Keratinocyte (primary cell): Measurements from ENCODE around the gene PHACTR2. TPM values are rescaled to one million over a fixed set of nuclear protein-coding genes. Genes with fewer than 3 reads are reported as not detected.
"Not testable (repeated sequence)": the region's sequence is repeated elsewhere in the genome, so short reads cannot be mapped to it uniquely, and the experiment has no call there.

Experiments
- DNase-seq: peaks from one replicate; pipeline ENCODE4 v3.0.0-alpha.2; 2011; ENCODE audit warnings: low read depth, missing footprints, low spot score
- FAIRE-seq: peaks from 2 replicates; lab custom pipeline; 2011; peaks lifted over from hg19 to GRCh38; lab: Jason Lieb, UNC
- H2AFZ ChIP-seq: 2 replicates; pipeline ENCODE4 v1.6.0; 2012; ENCODE audit warnings: low read length, control low read depth, inconsistent platforms; ENCODE audit not compliant: control insufficient read depth
- H3K27ac ChIP-seq: 2 replicates; pipeline ENCODE4 v1.5.1; 2011; ENCODE audit warnings: low read length; ENCODE audit not compliant: control insufficient read depth, insufficient read depth
- H3K27me3 ChIP-seq: 3 replicates; pipeline ENCODE4 v1.6.0; 2011; ENCODE audit warnings: low read length; ENCODE audit not compliant: control insufficient read depth, insufficient read depth; ENCODE audit errors: extremely low read depth
- H3K36me3 ChIP-seq, 2 experiments: 2 replicates in 1 of 2; 3 replicates in 1 of 2; pipeline ENCODE4 v1.5.1; 2011; ENCODE audit warnings: low read length in 2 of 2, mild to moderate bottlenecking in 1 of 2; ENCODE audit not compliant: control insufficient read depth in 2 of 2, insufficient read depth in 2 of 2; ENCODE audit errors: extremely low read depth in 1 of 2
- H3K4me1 ChIP-seq: 3 replicates; pipeline ENCODE4 v1.5.1; 2011; ENCODE audit warnings: low read length; ENCODE audit not compliant: control insufficient read depth, insufficient read depth; ENCODE audit errors: extremely low read depth
- H3K4me2 ChIP-seq: 3 replicates; pipeline ENCODE4 v1.6.0; 2011; ENCODE audit warnings: low read depth, low read length; ENCODE audit not compliant: control insufficient read depth, insufficient read depth; ENCODE audit errors: extremely low read depth
- H3K4me3 ChIP-seq, 3 experiments: fragments of 200-600 bp in 1 of 3; sonication (generic) in 1 of 3; 2 replicates in 2 of 3; 3 replicates in 1 of 3; pipeline ENCODE4 v1.5.1; 2011 to 2016; ENCODE audit warnings: low read length in 3 of 3, mild to moderate bottlenecking in 3 of 3, control low read depth in 2 of 3, inconsistent platforms in 1 of 3, low read depth in 1 of 3, mixed read lengths in 1 of 3, mixed run types in 1 of 3, moderate library complexity in 1 of 3; ENCODE audit not compliant: control insufficient read depth in 2 of 3, insufficient read depth in 2 of 3; ENCODE audit errors: extremely low read depth in 1 of 3
- H3K79me2 ChIP-seq: 2 replicates; pipeline ENCODE4 v1.6.0; 2012; ENCODE audit warnings: low read length; ENCODE audit not compliant: control insufficient read depth, insufficient read depth
- H3K9ac ChIP-seq: 3 replicates; pipeline ENCODE4 v1.6.0; 2011; ENCODE audit warnings: low read length; ENCODE audit not compliant: control insufficient read depth, insufficient read depth; ENCODE audit errors: extremely low read depth
- H3K9me1 ChIP-seq: 3 replicates; pipeline ENCODE4 v1.6.0; 2011; ENCODE audit warnings: low read length; ENCODE audit not compliant: control insufficient read depth, insufficient read depth; ENCODE audit errors: extremely low read depth
- H3K9me3 ChIP-seq: 2 replicates; pipeline ENCODE4 v1.5.1; 2012; ENCODE audit warnings: low read depth, low read length; ENCODE audit not compliant: control insufficient read depth
- H4K20me1 ChIP-seq: 3 replicates; pipeline ENCODE4 v1.6.0; 2011; ENCODE audit warnings: low read length; ENCODE audit not compliant: control insufficient read depth, insufficient read depth; ENCODE audit errors: extremely low read depth
- CTCF ChIP-seq, 3 experiments: IDR thresholded peaks in 1 of 3; conservative IDR thresholded peaks in 1 of 3; optimal IDR thresholded peaks in 1 of 3; 2 replicates in 2 of 3; 3 replicates in 1 of 3; pipeline versions ENCODE3 to v1.5.1; 2011; ENCODE audit warnings: low read length in 3 of 3, mild to moderate bottlenecking in 3 of 3, moderate library complexity in 2 of 3, control low read depth in 1 of 3, inconsistent platforms in 1 of 3; ENCODE audit not compliant: insufficient read depth in 2 of 3; ENCODE audit errors: extremely low read depth in 1 of 3
- EZH2 ChIP-seq: IDR thresholded peaks from one replicate; pipeline ENCODE4 v1.6.1; 2012; ENCODE audit warnings: inconsistent platforms, mild to moderate bottlenecking, low read length, moderate library complexity
- dilution Hi-C: fragments of 300-500 bp; cut with MboI; formaldehyde crosslinking; loops from one replicate; pipeline ENCODE4 v1.7.0; 2020; ENCODE audit warnings: low sequenced_read_pairs; ENCODE audit not compliant: extremely low pct_ligation_motif_present
- polyA plus RNA-seq, 5 experiments: library from polyadenylated mRNA; depleted of rRNA in 3 of 5; stranded (reverse) in 3 of 5; stranded (forward) in 1 of 5; unstranded in 1 of 5; fragments of >200 nt; gene quantifications; 1 replicate in 1 of 5; 2 replicates in 3 of 5; 3 replicates in 1 of 5; pipeline versions ENCODE4 v1.2.1 to v1.2.3, GENCODE V29; 2011 to 2012; ENCODE audit warnings: missing spikeins in 2 of 5, low read depth in 1 of 5, low replicate concordance in 1 of 5

Gene PHACTR2
- polyA plus RNA-seq, 1 donor (not counting 4 experiments of a cell fraction or from before 2014, with no cell fraction given) = 9.4 TPM

GRCh38 chr6:143871202-143871730, 193.5 kb downstream of the PHACTR2 start:
- DNase-seq, H3K9ac ChIP-seq, H4K20me1 ChIP-seq, H3K4me1 ChIP-seq, FAIRE-seq, H3K27ac ChIP-seq, H3K4me2 ChIP-seq, H3K4me3 ChIP-seq, dilution Hi-C loops, H3K27me3 ChIP-seq, H2AFZ ChIP-seq, H3K9me3 ChIP-seq, H3K9me1 ChIP-seq, H3K36me3 ChIP-seq, H3K79me2 ChIP-seq: not testable (repeated sequence)

GRCh38 chr6:143872201-143872600, 194.4 kb downstream of the PHACTR2 start:
- no peak for TF ChIP-seq CTCF (optimal IDR thresholded peaks at IDR 0.05 in 1 of 3, IDR thresholded peaks at IDR 0.05 in 1 of 3, conservative IDR thresholded peaks at IDR 0.05 in 1 of 3; ENCODE audit: extremely low read depth in 1 of 3, insufficient read depth in 2 of 3, low read length in 3 of 3)
- no peak for TF ChIP-seq EZH2
- no peaks in the 10 kb centered on the region for H3K4me1 ChIP-seq
- H4K20me1 ChIP-seq = no peaks in the 10 kb centered on the region
- H3K4me2 ChIP-seq = no peak overlapping the region
- no peak overlapping the region for H3K27ac ChIP-seq
- DNase-seq (no peak), FAIRE-seq (no peak)
- H3K9ac ChIP-seq = no peak overlapping the region
- H3K36me3 ChIP-seq = no peaks in the 10 kb centered on the region
- dilution Hi-C loops = no loop called here
- no peak overlapping the region for H3K4me3 ChIP-seq
- H3K9me3 ChIP-seq = no peaks in the 10 kb centered on the region
- H3K27me3 ChIP-seq = no peaks in the 10 kb centered on the region
- no peaks in the 10 kb centered on the region for H3K9me1 ChIP-seq
- H3K79me2 ChIP-seq = no peaks in the 10 kb centered on the region
- no peak overlapping the region for H2AFZ ChIP-seq

GRCh38 chr6:143873600-143873999, 195.8 kb downstream of the PHACTR2 start:
- H3K4me3 ChIP-seq, H3K27ac ChIP-seq, H3K9me1 ChIP-seq, H3K4me2 ChIP-seq, DNase-seq, H3K4me1 ChIP-seq, dilution Hi-C loops, H4K20me1 ChIP-seq, H3K36me3 ChIP-seq, H3K9ac ChIP-seq, FAIRE-seq, H3K79me2 ChIP-seq, H3K9me3 ChIP-seq, H3K27me3 ChIP-seq, H2AFZ ChIP-seq: not testable (repeated sequence)

- not testable (repeated sequence) for FAIRE-seq, H3K4me3 ChIP-seq
Measured at GRCh38 chr6:143874503-143874902, 196.7 kb downstream of the PHACTR2 start.

More at GRCh38 chr6:143874503-143874902, 196.7 kb downstream of the PHACTR2 start:
- dilution Hi-C loops, H3K36me3 ChIP-seq, H3K9ac ChIP-seq, H3K27me3 ChIP-seq, H3K4me2 ChIP-seq, H4K20me1 ChIP-seq, H3K4me1 ChIP-seq, DNase-seq, H3K27ac ChIP-seq, H3K9me3 ChIP-seq, H3K9me1 ChIP-seq, H2AFZ ChIP-seq, H3K79me2 ChIP-seq: not testable (repeated sequence)
